Transverse colon (tissue), 4 donors: ENCODE measurements around the gene AKAP5. TPM values are rescaled to one million over a fixed set of nuclear protein-coding genes. Genes with fewer than 3 reads are reported as not detected.

Experiments used
- DNase-seq: peaks from one replicate; pipeline ENCODE4 v3.0.0-alpha.2; 2019
- H3K27ac ChIP-seq, 4 donors: fragments of 200-600 bp; sonication (generic); 2 replicates each; pipeline ENCODE4 v1.5.1; 2016 to 2018; ENCODE audit warnings: inconsistent platforms in 4 of 4
- H3K27me3 ChIP-seq: fragments of 200-600 bp; sonication (generic); 2 replicates; pipeline ENCODE4 v1.5.1; 2017; ENCODE audit warnings: inconsistent platforms
- H3K36me3 ChIP-seq, 4 donors: fragments of 200-600 bp; sonication (generic); 2 replicates each; pipeline ENCODE4 v1.5.1; 2017 to 2019; ENCODE audit warnings: inconsistent platforms in 4 of 4
- H3K4me1 ChIP-seq, 4 donors: fragments of 200-600 bp; sonication (generic); 2 replicates each; pipeline ENCODE4 v1.5.1; 2017 to 2020; ENCODE audit warnings: inconsistent platforms in 4 of 4
- H3K4me3 ChIP-seq, 4 donors: fragments of 200-600 bp; sonication (generic); 1 replicate in 1 of 4; 2 replicates in 3 of 4; pipeline versions ENCODE4 v1.5.1 to v1.6.1; 2017 to 2019; ENCODE audit warnings: inconsistent platforms in 4 of 4
- H3K9me3 ChIP-seq, 2 donors: fragments of 200-600 bp; sonication (generic); 2 replicates each; pipeline ENCODE4 v1.5.1; 2017 to 2019; ENCODE audit warnings: inconsistent platforms in 2 of 2
- CTCF ChIP-seq, 5 experiments: fragments of 200-600 bp in 3 of 5; fragments of 450-650 bp in 2 of 5; sonication (generic) in 3 of 5; IDR thresholded peaks; 1 replicate in 2 of 5; 2 replicates in 3 of 5; pipeline ENCODE4 v1.5.1; 2016 to 2017; ENCODE audit warnings: antibody characterized with exemption in 5 of 5, inconsistent platforms in 3 of 5, mild to moderate bottlenecking in 2 of 5, moderate library complexity in 1 of 5
- EP300 ChIP-seq: sonication (generic); formaldehyde crosslinking; IDR thresholded peaks from one replicate; pipeline ENCODE4 v1.6.1; 2017; ENCODE audit warnings: antibody characterized with exemption, low read depth
- POLR2A ChIP-seq: fragments of 450-650 bp; IDR thresholded peaks from one replicate; pipeline ENCODE4 v1.6.1; 2016; ENCODE audit warnings: antibody characterized with exemption, mild to moderate bottlenecking, moderate library complexity
- POLR2AphosphoS5 ChIP-seq, 3 donors: sonication (generic); formaldehyde crosslinking; IDR thresholded peaks; one replicate each; pipeline ENCODE4 v1.6.1; 2016; ENCODE audit warnings: antibody characterized with exemption in 3 of 3
- WGBS, 2 donors: methylation state at CpG; one replicate each; pipeline ENCODE4 v1.1.5; 2018; ENCODE audit warnings: low coverage in 1 of 2; 5-methylcytosine and 5-hydroxymethylcytosine counted together
- in situ Hi-C, 4 donors: fragments of 200-750 bp; cut with MboI; loops; one replicate each; pipeline versions ENCODE4 v1.15.0 to v1.15.1; 2017; ENCODE audit warnings: low sequenced_read_pairs in 3 of 4, low pct_ligation_motif_present in 1 of 4, low pct_unique_long_range_greater_than_20kb in 1 of 4
- intact Hi-C: fragments of 100-400 bp; cut with DNase I; formaldehyde crosslinking; loops from one replicate; pipeline ENCODE4 v1.15.1; 2023; ENCODE audit warnings: low total_unique reads
- total RNA-seq, 4 donors: library from RNA; depleted of rRNA; stranded (reverse); fragments of >200 nt; gene quantifications; one replicate each; pipeline ENCODE4 v1.1.0, GENCODE V29; 2016

Gene AKAP5
- 1 to 10 TPM in 3 of 4 donors, under 1 TPM in 1; 1.00 to 5.2 (median 2.1) TPM for total RNA-seq

GRCh38 chr14:64465191-64465822 lies at the start of gene AKAP5:
Gene AKAP5 (plus strand): TSS chr14:64465499. CDS start chr14:64468395, 2,896 bp downstream.
- in situ Hi-C loops, result no loop called here
- Histone ChIP-seq H3K4me1 (peaks cover 5 to 36% (median 15%) of the 10 kb centered on the region in 4 donors), H3K27me3 (no peaks in the 10 kb centered on the region), H3K9me3 (no peaks in the 10 kb centered on the region), H3K4me3 (peak within 1 kb of the TSS; percentile 50 to 83 (median 66)), H3K36me3 (no peaks in the 10 kb centered on the region), H3K27ac (peak within 1 kb of the TSS; percentile 78 to 92 (median 82))
- intact Hi-C loops, result no loop called here
- no peak for TF ChIP-seq POLR2AphosphoS5 (IDR thresholded peaks at IDR 0.05)
- TF ChIP-seq POLR2A, result no peak
- no peak for TF ChIP-seq EP300
- TF ChIP-seq CTCF (IDR thresholded peaks at IDR 0.05), result no peak
- WGBS, 2 donors, result 1 to 4% methylated on average over 4 to 44 of the region's 74 CpGs
- DNase-seq, result peak; percentile 75

- Histone ChIP-seq H3K36me3 (peaks cover 0 to 24% (median 11%) of the 10 kb centered on the region in 4 donors), H3K27ac (no peak overlapping the region), H3K4me3 (no peak overlapping the region), H3K4me1 (no peaks in the 10 kb centered on the region), H3K27me3 (no peaks in the 10 kb centered on the region), H3K9me3 (no peaks in the 10 kb centered on the region)
- TF ChIP-seq POLR2AphosphoS5 (IDR thresholded peaks at IDR 0.05) (no peak), EP300 (no peak), CTCF (IDR thresholded peaks at IDR 0.05) (no peak)
- in situ Hi-C loops, result no loop called here
- 59 to 64% methylated on average over 3 of the region's 3 CpGs for WGBS, 2 donors
- DNase-seq, result no peak
- intact Hi-C loops, result no loop called here
Measured at GRCh38 chr14:64416348-64416932, 48.9 kb upstream of the AKAP5 start.

- no peak overlapping the region for H3K27ac ChIP-seq
- no peaks in the 10 kb centered on the region for H3K9me3 ChIP-seq
- in situ Hi-C loops, result no loop called here
- H3K4me1 ChIP-seq, result no peaks in the 10 kb centered on the region
- H3K36me3 ChIP-seq, result peaks cover 0 to 24% (median 11%) of the 10 kb centered on the region in 4 donors
- no peaks in the 10 kb centered on the region for H3K27me3 ChIP-seq
- intact Hi-C loops, result no loop called here
- no peak for DNase-seq
- WGBS, 2 donors, result 87 to 93% methylated on average over 4 to 5 of the region's 5 CpGs
- TF ChIP-seq EP300 (no peak), POLR2AphosphoS5 (IDR thresholded peaks at IDR 0.05) (no peak), POLR2A (no peak), CTCF (IDR thresholded peaks at IDR 0.05) (no peak)
- H3K4me3 ChIP-seq, result no peak overlapping the region
Measured at GRCh38 chr14:64417055-64417770, 48.1 kb upstream of the AKAP5 start.

- H3K27me3 ChIP-seq, result no peaks in the 10 kb centered on the region
- DNase-seq, result no peak
- H3K9me3 ChIP-seq, result no peaks in the 10 kb centered on the region
- TF ChIP-seq EP300, result no peak
- no peak for TF ChIP-seq POLR2A
- no peak for TF ChIP-seq POLR2AphosphoS5 (IDR thresholded peaks at IDR 0.05)
- no peak for TF ChIP-seq CTCF (IDR thresholded peaks at IDR 0.05)
- in situ Hi-C loops, result no loop called here
- no peak overlapping the region for H3K27ac ChIP-seq
- no peak overlapping the region for H3K4me3 ChIP-seq
- peaks cover 0 to 24% (median 11%) of the 10 kb centered on the region in 4 donors for H3K36me3 ChIP-seq
- 96 to 100% methylated on average over 2 to 7 of the region's 7 CpGs for WGBS, 2 donors
- intact Hi-C loops, result no loop called here
- no peaks in the 10 kb centered on the region for H3K4me1 ChIP-seq
Measured at GRCh38 chr14:64417771-64418125, 47.6 kb upstream of the AKAP5 start.
